GM18868 (cell line): ENCODE data around the gene SLC22A4.

ENCODE experiments used
- ATAC-seq: cut with Tn5 transposase; IDR thresholded peaks from one replicate; pipeline ENCODE4 v1.9.1; 2021; ENCODE audit warnings: mild to moderate bottlenecking, moderate library complexity; ENCODE audit not compliant: unreplicated experiment

The SLC22A4 gene

GRCh38 chr5:132327252-132327955 lies 33.2 kb downstream of the SLC22A4 start:
- no peak for ATAC-seq

- no peak for ATAC-seq
Measured at GRCh38 chr5:132334812-132335211, 40.6 kb downstream of the SLC22A4 start.

- no peak for ATAC-seq
Measured at GRCh38 chr5:132335402-132335801, 41.2 kb downstream of the SLC22A4 start.

GRCh38 chr5:132339502-132339901 lies 45.3 kb downstream of the SLC22A4 start:
- no peak for ATAC-seq

- no peak for ATAC-seq
Measured at GRCh38 chr5:132342291-132343180, 48.3 kb downstream of the SLC22A4 start.

- no peak for ATAC-seq
Measured at GRCh38 chr5:132344775-132345514, 50.8 kb downstream of the SLC22A4 start.

- ATAC-seq = no peak
Measured at GRCh38 chr5:132353486-132353995, 59.3 kb downstream of the SLC22A4 start.

GRCh38 chr5:132354381-132355139 lies 60.4 kb downstream of the SLC22A4 start:
- no peak for ATAC-seq

- no peak for ATAC-seq
Measured at GRCh38 chr5:132355140-132355765, 61.1 kb downstream of the SLC22A4 start.

- no peak for ATAC-seq
Measured at GRCh38 chr5:132358775-132359174, 64.6 kb downstream of the SLC22A4 start.

GRCh38 chr5:132362086-132362485 lies 67.9 kb downstream of the SLC22A4 start:
- ATAC-seq = no peak

- ATAC-seq = no peak
Measured at GRCh38 chr5:132363431-132364112, 69.4 kb downstream of the SLC22A4 start.

GRCh38 chr5:132364319-132364718 lies 70.1 kb downstream of the SLC22A4 start:
- no peak for ATAC-seq

GRCh38 chr5:132365213-132365612 lies 71.0 kb downstream of the SLC22A4 start:
- no peak for ATAC-seq

- ATAC-seq = no peak
Measured at GRCh38 chr5:132368186-132368585, 74.0 kb downstream of the SLC22A4 start.

- no peak for ATAC-seq
Measured at GRCh38 chr5:132369007-132369473, 74.8 kb downstream of the SLC22A4 start.

GRCh38 chr5:132369474-132370180 lies 75.4 kb downstream of the SLC22A4 start, which contains the start of gene SLC22A5:
Gene SLC22A5 (plus strand): TSS chr5:132369710. CDS start chr5:132369973, 263 bp downstream.
- peak; percentile 94 for ATAC-seq

- ATAC-seq = no peak
Measured at GRCh38 chr5:132370181-132370970, 76.2 kb downstream of the SLC22A4 start.
